NCI-H1092 (cell line): ENCODE measurements around the gene TREX2.

ENCODE experiments used
- DNase-seq: peaks from one replicate; lab custom pipeline; 2025; lab: John Stamatoyannopoulos, UW

TREX2 gene

GRCh38 chrX:153456161-153456560 is 10.3 kb upstream of the TREX2 start:
- DNase-seq: peak; percentile 26

- no peak for DNase-seq
Measured at GRCh38 chrX:153455571-153455970, 9.7 kb upstream of the TREX2 start.

GRCh38 chrX:153454901-153455550 is 9.2 kb upstream of the TREX2 start:
- DNase-seq: no peak

GRCh38 chrX:153450949-153451277 is 5.1 kb upstream of the TREX2 start:
- DNase-seq: no peak

- DNase-seq: no peak
Measured at GRCh38 chrX:153450114-153450948, 4.5 kb upstream of the TREX2 start.

GRCh38 chrX:153449368-153450113 is 3.7 kb upstream of the TREX2 start:
- DNase-seq: no peak

GRCh38 chrX:153448556-153449367 is 2.9 kb upstream of the TREX2 start:
- no peak for DNase-seq

- no peak for DNase-seq
Measured at GRCh38 chrX:153447581-153447960, 1.7 kb upstream of the TREX2 start.

GRCh38 chrX:153446950-153447580 is 1.2 kb upstream of the TREX2 start:
- no peak for DNase-seq

- DNase-seq: no peak
Measured at GRCh38 chrX:153446636-153446936, 730 bp upstream of the TREX2 start.

GRCh38 chrX:153445106-153445855 is 575 bp downstream of the TREX2 start:
- no peak for DNase-seq

GRCh38 chrX:153444333-153445011 is 1.4 kb downstream of the TREX2 start:
- DNase-seq: no peak

GRCh38 chrX:153443476-153444332 is 2.2 kb downstream of the TREX2 start:
- DNase-seq: no peak

GRCh38 chrX:153442463-153442862 is 3.4 kb downstream of the TREX2 start:
- DNase-seq: no peak

- no peak for DNase-seq
Measured at GRCh38 chrX:153441981-153442380, 3.9 kb downstream of the TREX2 start.

- DNase-seq: no peak
Measured at GRCh38 chrX:153441296-153441695, 4.6 kb downstream of the TREX2 start.

GRCh38 chrX:153440556-153441135 is 5.2 kb downstream of the TREX2 start:
- DNase-seq: no peak

- DNase-seq: no peak
Measured at GRCh38 chrX:153439977-153440376, 5.9 kb downstream of the TREX2 start.

GRCh38 chrX:153438532-153438931 is 7.3 kb downstream of the TREX2 start:
- DNase-seq: no peak
